Keratinocyte (primary cell): ENCODE measurements around the gene SLC25A52.
"Not testable (repeated sequence)": the region's sequence is repeated elsewhere in the genome, so short reads cannot be mapped to it uniquely, and the experiment has no call there.

Experiments
- EZH2 ChIP-seq: IDR thresholded peaks from one replicate; pipeline ENCODE4 v1.6.1; 2012; ENCODE audit warnings: inconsistent platforms, mild to moderate bottlenecking, low read length, moderate library complexity
- TF ChIP-seq, protein P1 (sequence below), 3 experiments: IDR thresholded peaks in 1 of 3; conservative IDR thresholded peaks in 1 of 3; optimal IDR thresholded peaks in 1 of 3; 2 replicates in 2 of 3; 3 replicates in 1 of 3; pipeline versions ENCODE3 to v1.5.1; 2011; ENCODE audit warnings: low read length in 3 of 3, mild to moderate bottlenecking in 3 of 3, moderate library complexity in 2 of 3, control low read depth in 1 of 3, inconsistent platforms in 1 of 3; ENCODE audit not compliant: insufficient read depth in 2 of 3; ENCODE audit errors: extremely low read depth in 1 of 3

- TF ChIP-seq, protein P1, sequence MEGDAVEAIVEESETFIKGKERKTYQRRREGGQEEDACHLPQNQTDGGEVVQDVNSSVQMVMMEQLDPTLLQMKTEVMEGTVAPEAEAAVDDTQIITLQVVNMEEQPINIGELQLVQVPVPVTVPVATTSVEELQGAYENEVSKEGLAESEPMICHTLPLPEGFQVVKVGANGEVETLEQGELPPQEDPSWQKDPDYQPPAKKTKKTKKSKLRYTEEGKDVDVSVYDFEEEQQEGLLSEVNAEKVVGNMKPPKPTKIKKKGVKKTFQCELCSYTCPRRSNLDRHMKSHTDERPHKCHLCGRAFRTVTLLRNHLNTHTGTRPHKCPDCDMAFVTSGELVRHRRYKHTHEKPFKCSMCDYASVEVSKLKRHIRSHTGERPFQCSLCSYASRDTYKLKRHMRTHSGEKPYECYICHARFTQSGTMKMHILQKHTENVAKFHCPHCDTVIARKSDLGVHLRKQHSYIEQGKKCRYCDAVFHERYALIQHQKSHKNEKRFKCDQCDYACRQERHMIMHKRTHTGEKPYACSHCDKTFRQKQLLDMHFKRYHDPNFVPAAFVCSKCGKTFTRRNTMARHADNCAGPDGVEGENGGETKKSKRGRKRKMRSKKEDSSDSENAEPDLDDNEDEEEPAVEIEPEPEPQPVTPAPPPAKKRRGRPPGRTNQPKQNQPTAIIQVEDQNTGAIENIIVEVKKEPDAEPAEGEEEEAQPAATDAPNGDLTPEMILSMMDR (optimal IDR thresholded peaks at IDR 0.05 in 1 of 3, IDR thresholded peaks at IDR 0.05 in 1 of 3, conservative IDR thresholded peaks at IDR 0.05 in 1 of 3; ENCODE audit: extremely low read depth in 1 of 3, insufficient read depth in 2 of 3, low read length in 3 of 3): not testable (repeated sequence)
- not testable (repeated sequence) for TF ChIP-seq EZH2
These were observed 38.6 kb upstream of the SLC25A52 start for GRCh38 chr18:31799257-31799656.
